Pancreas (tissue), 10 donors: ENCODE measurements around the gene TNFAIP2. TPM values are rescaled to one million over a fixed set of nuclear protein-coding genes. Genes with fewer than 3 reads are reported as not detected.
A peak's percentile ranks its signal among the peaks of the same experiment; 100 is the strongest.

Source experiments
- ATAC-seq, 4 donors: fragments of 200-7000 bp; cut with Tn5 transposase; one replicate each; pipeline versions ENCODE4 v1.8.0 to v1.9.1; 2020; ENCODE audit warnings: mild to moderate bottlenecking in 4 of 4, moderate library complexity in 4 of 4
- DNase-seq, 6 donors: peaks; one replicate each; pipeline ENCODE4 v3.0.0-alpha.2; 2020
- FAIRE-seq: peaks from 2 replicates; lab custom pipeline; 2012; peaks lifted over from hg19 to GRCh38; lab: Jason Lieb, UNC
- H3K27ac ChIP-seq, 4 donors: fragments of 200-600 bp; sonication (generic); 1 replicate in 3 of 4; 2 replicates in 1 of 4; pipeline versions ENCODE4 v1.5.0 to v1.8.0; 2020
- H3K27me3 ChIP-seq, 4 donors: fragments of 200-600 bp; one replicate each; pipeline ENCODE4 v1.8.0; 2021
- H3K36me3 ChIP-seq, 3 donors: fragments of 200-600 bp; sonication (generic) in 1 of 3; one replicate each; pipeline versions ENCODE4 v1.5.0 to v1.8.0; 2020 to 2021
- H3K4me1 ChIP-seq, 3 donors: fragments of 200-600 bp; one replicate each; pipeline ENCODE4 v1.8.0; 2021
- H3K4me3 ChIP-seq, 4 donors: fragments of 200-600 bp; sonication (generic) in 2 of 4; one replicate each; pipeline versions ENCODE4 v1.5.0 to v1.8.0; 2020 to 2021
- H3K9me3 ChIP-seq, 4 donors: fragments of 200-600 bp; one replicate each; pipeline ENCODE4 v1.8.0; 2021
- CTCF ChIP-seq, 4 donors: fragments of 200-600 bp; sonication (generic) in 3 of 4; IDR thresholded peaks; one replicate each; pipeline versions ENCODE4 v1.5.0 to v1.8.0; 2021; ENCODE audit warnings: antibody characterized with exemption in 4 of 4
- WGBS, 2 donors: extraction: QIAGEN DNeasy Blood & Tissue Kit; methylation state at CpG; one replicate each; pipeline ENCODE4 v1.1.7; 2013; 5-methylcytosine and 5-hydroxymethylcytosine counted together
- intact Hi-C, 3 donors: fragments of 100-400 bp; cut with DNase I; formaldehyde crosslinking; loops; one replicate each; pipeline versions ENCODE4 v1.11.1 to v1.14.2; 2022
- polyA plus RNA-seq, 2 donors: library from polyadenylated mRNA; stranded (reverse); fragments of 200-250 nt; gene quantifications; one replicate each; pipeline ENCODE4 v1.2.3, GENCODE V29; 2013
- total RNA-seq, 6 donors: library from RNA; stranded (reverse); fragmentation: NEBNext Ultra II Directional in 4 of 6; extraction: Animal tissue kit (Norgen Biotek cat#: 25700) in 4 of 6; gene quantifications; one replicate each; pipeline versions ENCODE4 v1.2.1 to v1.2.4, GENCODE V29; 2021 to 2023
- donor health status: healthy with polysubstance abuse.
- donor health status: DM: no; HTN: no; CAD: no; lungs with moderate emphysema.
- donor health status: DM: no; HTN: no; CAD: no.
- donor health status: control.
- donor health status: control.
- donor health status: Bipolar disorder and iron deficiency.
- donor health status: DM: yes; HTN: yes; CAD: no.
- donor health status: DM: no; HTN: no; CAD: no.
- donor health status: DM: no; HTN: no; CAD: no.
- donor health status: DM: yes; HTN: yes; CAD: no.

Gene TNFAIP2
- total and polyA plus RNA-seq, 8 donors: 7.0 to 288 (median 50.6) TPM

- WGBS, 2 donors: 82 to 85% methylated on average over 5 of the region's 5 CpGs
- no peaks in the 10 kb centered on the region for H3K4me1 ChIP-seq
- DNase-seq (no peak), FAIRE-seq (no peak), ATAC-seq (no peak)
- intact Hi-C loops: loop anchor here in 2 of 3 donors (10.0 kb wide), 1 partner anchor 76 kb away; no protein-coding TSS in a partner anchor
- no peak for TF ChIP-seq CTCF (IDR thresholded peaks at IDR 0.05)
- H3K27ac ChIP-seq: no peak overlapping the region
- no peaks in the 10 kb centered on the region for H3K27me3 ChIP-seq
- H3K4me3 ChIP-seq: no peak overlapping the region
- no peaks in the 10 kb centered on the region for H3K9me3 ChIP-seq
- H3K36me3 ChIP-seq: no peaks in the 10 kb centered on the region
These were observed 57.1 kb downstream of the TNFAIP2 start for GRCh38 chr14:103180331-103180730.

GRCh38 chr14:103184046-103184445 is 60.8 kb downstream of the TNFAIP2 start:
- no peak for DNase-seq
- H3K27me3 ChIP-seq: no peaks in the 10 kb centered on the region
- ATAC-seq: no peak
- H3K9me3 ChIP-seq: no peaks in the 10 kb centered on the region
- peaks cover 0 to 2% (median 0%) of the 10 kb centered on the region in 3 donors for H3K4me1 ChIP-seq
- no peak overlapping the region for H3K4me3 ChIP-seq
- intact Hi-C loops: loop anchor here in 2 of 3 donors (10.0 kb wide), 1 partner anchor 79 kb away; no protein-coding TSS in a partner anchor
- TF ChIP-seq CTCF (IDR thresholded peaks at IDR 0.05): no peak
- H3K36me3 ChIP-seq: no peaks in the 10 kb centered on the region
- no peak for FAIRE-seq
- WGBS, 2 donors: 79 to 85% methylated on average over 12 of the region's 12 CpGs
- no peak overlapping the region for H3K27ac ChIP-seq

GRCh38 chr14:103185051-103186029 is 62.1 kb downstream of the TNFAIP2 start:
- Histone ChIP-seq H3K4me1 (peaks cover 0 to 2% (median 0%) of the 10 kb centered on the region in 3 donors), H3K9me3 (no peaks in the 10 kb centered on the region), H3K27ac (no peak overlapping the region), H3K36me3 (no peaks in the 10 kb centered on the region), H3K4me3 (no peak overlapping the region), H3K27me3 (no peaks in the 10 kb centered on the region)
- 46 to 51% methylated on average over 13 of the region's 13 CpGs for WGBS, 2 donors
- ATAC-seq: peak in 2 of 4 donors; percentile 19 to 46
- peak; percentile 29 for FAIRE-seq
- peak; percentile 46 to 65 (median 54) for TF ChIP-seq CTCF (IDR thresholded peaks at IDR 0.05)
- no peak for DNase-seq
- intact Hi-C loops: loop anchor here in 2 of 3 donors (10.0 kb wide), 1 partner anchor 81 kb away; no protein-coding TSS in a partner anchor

GRCh38 chr14:103186241-103186822 is 63.1 kb downstream of the TNFAIP2 start:
- peaks cover 0 to 2% (median 0%) of the 10 kb centered on the region in 3 donors for H3K4me1 ChIP-seq
- no peak for DNase-seq
- no peaks in the 10 kb centered on the region for H3K9me3 ChIP-seq
- intact Hi-C loops: loop anchor here in 2 of 3 donors (10.0 kb wide), 1 partner anchor 82 kb away; no protein-coding TSS in a partner anchor
- peak overlapping the region in 1 of 4 donors; percentile 24 for H3K27ac ChIP-seq
- ATAC-seq: peak; percentile 27 to 43 (median 32)
- no peak for TF ChIP-seq CTCF (IDR thresholded peaks at IDR 0.05)
- FAIRE-seq: no peak
- no peaks in the 10 kb centered on the region for H3K27me3 ChIP-seq
- H3K4me3 ChIP-seq: no peak overlapping the region
- 45 to 48% methylated on average over 9 of the region's 9 CpGs for WGBS, 2 donors
- no peaks in the 10 kb centered on the region for H3K36me3 ChIP-seq

Other genes starting within 250 kb of the TNFAIP2 start
- gene AMN, start 200.8 kb upstream of the TNFAIP2 start, total RNA-seq: 1 to 10 TPM; 1.0 to 1.5 (median 1.5) TPM
- gene AMN, start 200.8 kb upstream of the TNFAIP2 start, polyA plus RNA-seq: 1 to 10 TPM; 3.5 to 4.3 TPM
- gene CDC42BPB, start 65.9 kb upstream of the TNFAIP2 start, total RNA-seq: 10 to 100 TPM; 27.2 to 45.5 (median 31.0) TPM
- gene CDC42BPB, start 65.9 kb upstream of the TNFAIP2 start, polyA plus RNA-seq: 10 to 100 TPM; 33.5 to 34.5 TPM
- not detected for gene LBHD2, start 39.3 kb upstream of the TNFAIP2 start, total RNA-seq
- gene LBHD2, start 39.3 kb upstream of the TNFAIP2 start, polyA plus RNA-seq: not detected
- gene EXOC3L4, start 28.7 kb upstream of the TNFAIP2 start, total RNA-seq: 1 to 10 TPM in 4 of 6 donors, under 1 TPM in 2; 0.63 to 6.2 (median 1.3) TPM
- gene EXOC3L4, start 28.7 kb upstream of the TNFAIP2 start, polyA plus RNA-seq: 1 to 10 TPM; 5.0 to 8.9 TPM
- gene EIF5, start 210.8 kb downstream of the TNFAIP2 start, total RNA-seq: 100 to 1,000 TPM in 3 of 6 donors, 10 to 100 TPM in 3; 79.8 to 139 (median 101) TPM
- 10 to 100 TPM; 22.2 to 42.1 TPM for gene EIF5, start 210.8 kb downstream of the TNFAIP2 start, polyA plus RNA-seq